DMS79 (cell line): Measurements from ENCODE around the gene SSR2.
A peak's percentile ranks its signal among the peaks of the same experiment; 100 is the strongest.

Experiments used
- DNase-seq: peaks from one replicate; lab custom pipeline; 2025; lab: John Stamatoyannopoulos, UW

Gene SSR2

DNA sequence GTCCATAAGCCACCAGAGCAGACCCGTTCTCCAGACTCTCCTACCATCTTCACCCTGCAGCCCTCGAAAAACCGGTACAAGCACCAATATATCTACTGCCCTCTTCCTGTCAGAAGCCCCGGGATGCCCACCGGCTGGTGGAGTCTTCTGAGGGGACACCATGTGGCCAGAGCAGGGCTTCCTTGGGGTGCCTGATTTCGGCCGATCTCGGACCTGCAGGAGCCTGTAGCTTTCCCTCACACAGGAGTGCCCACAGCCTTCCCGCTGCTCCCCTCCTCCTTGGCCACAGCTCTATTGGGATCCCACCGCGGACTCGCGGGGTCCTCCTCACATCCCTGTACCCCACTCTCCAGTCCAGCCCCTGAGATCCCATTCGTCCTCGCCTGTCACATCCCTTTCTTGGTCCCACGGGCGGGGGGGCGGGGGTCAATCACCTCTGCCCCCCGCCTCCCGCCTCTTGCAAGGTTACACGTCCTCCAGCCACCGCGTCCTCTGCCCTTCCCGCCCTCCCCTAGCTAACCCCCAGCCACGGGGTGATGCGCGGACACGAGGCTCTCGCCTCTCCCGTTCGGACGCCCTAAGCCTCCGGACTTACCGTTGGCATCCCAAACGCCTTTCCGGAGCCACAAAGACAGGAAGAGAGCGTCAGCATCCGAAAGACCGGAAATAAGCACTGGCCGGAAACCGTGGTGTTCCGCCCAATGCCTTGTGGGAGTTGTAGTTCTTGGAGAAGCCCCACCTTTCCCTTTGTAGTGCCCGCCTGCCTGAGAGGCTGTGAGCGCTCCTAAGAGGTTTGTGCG is at the start of gene SSR2:
Gene SSR2, minus strand, starts transcription at position 659 of the 800 bp plus-strand sequence. CDS start 784 bp downstream, outside the sequence.
- peak; percentile 83 for DNase-seq

DNA sequence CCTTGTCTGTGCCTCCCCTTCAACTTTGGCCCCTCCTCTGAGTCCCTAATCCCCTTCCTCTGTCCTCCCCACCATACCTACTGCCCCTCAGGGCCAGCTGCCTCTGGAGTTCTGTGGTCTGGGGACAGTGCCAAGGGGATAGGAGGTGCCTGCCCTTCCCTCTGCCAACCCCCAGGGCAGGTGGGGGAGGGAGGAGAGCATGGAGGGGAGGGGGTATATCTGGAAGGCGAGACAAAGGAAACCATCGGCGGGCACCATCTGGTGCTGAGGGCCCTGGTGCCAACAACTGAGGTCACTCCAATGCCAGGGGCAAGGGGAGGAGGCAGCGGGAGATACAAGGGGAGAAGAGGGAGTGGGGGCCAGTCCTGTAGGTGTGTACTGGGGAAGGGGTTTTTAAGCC is 49.8 kb upstream of the SSR2 start:
- DNase-seq = no peak

- no peak for DNase-seq
These were observed 49.0 kb upstream of the SSR2 start for GRCh38 chr1:156069490-156070455.

DNA sequence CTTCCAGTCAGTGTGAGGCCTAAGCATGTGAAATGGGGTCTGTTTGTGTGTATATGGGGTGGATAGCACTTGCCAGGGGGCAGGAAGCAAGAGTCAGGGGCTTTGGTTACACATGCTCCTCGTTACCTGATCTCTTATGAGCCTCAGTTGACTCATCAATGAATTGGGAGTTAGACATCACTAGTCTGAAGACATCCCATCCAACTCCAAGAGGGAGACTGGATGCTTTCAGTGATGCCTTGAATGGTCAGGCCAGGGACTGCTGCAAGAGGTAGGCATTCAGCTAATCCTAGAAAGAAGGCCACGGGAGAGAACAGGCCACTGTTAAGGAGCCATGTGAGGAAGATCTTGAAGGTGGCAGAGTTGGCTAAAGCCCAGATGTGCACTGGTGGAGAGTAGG is 46.5 kb upstream of the SSR2 start:
- no peak for DNase-seq

GRCh38 chr1:156065871-156066270 is 45.1 kb upstream of the SSR2 start:
- no peak for DNase-seq

DNA sequence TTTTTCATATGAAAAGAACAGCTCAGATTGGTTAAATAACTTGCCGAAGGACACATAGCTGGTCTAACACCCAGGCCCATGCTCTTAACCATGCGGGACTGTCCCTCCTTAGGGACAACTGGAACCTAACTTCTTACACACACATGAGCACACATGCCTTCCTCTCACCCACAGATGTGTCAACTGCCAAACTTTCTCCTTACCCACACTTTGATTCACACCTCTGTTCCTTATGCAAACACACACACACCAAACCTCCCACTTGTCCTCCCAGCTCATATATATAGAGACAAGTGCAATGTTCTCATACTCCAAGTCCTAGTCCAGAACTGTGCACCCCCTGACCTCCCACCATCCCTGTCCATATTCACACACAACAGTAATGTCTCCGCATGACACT is 44.5 kb upstream of the SSR2 start:
- no peak for DNase-seq

DNA sequence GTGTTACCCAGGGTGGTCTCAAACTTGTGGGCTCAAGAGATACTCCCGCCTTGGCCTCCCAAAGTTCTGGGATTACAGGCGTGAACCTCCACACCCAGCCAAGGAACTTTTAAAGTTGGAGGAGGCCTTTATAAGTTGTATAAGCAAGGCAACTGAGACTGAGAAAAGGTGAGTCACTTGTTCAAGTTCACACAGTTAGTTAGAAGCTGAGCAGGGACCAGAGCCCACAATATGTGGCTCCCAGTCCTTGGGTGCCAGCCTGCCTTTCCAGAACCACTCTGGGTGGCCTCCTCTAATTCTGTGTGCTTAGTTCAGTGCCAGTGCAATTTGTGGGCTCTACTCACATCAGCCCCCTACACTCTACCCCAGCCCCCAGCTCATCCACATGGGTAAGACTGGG is 43.9 kb upstream of the SSR2 start:
- DNase-seq = no peak

DNA sequence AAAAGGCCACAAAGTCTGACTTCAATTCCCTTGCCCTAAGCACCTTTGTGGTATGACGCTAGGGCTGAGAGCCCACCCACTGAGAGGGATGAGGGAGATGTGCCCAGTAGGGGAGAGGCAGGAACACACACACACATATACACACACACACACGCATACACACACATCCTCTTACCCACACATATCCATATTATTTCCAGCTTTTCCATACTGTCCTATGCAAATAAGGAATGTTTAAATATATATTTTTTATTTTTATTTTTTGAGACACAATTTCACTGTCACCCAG is 43.2 kb upstream of the SSR2 start:
- no peak for DNase-seq

DNA sequence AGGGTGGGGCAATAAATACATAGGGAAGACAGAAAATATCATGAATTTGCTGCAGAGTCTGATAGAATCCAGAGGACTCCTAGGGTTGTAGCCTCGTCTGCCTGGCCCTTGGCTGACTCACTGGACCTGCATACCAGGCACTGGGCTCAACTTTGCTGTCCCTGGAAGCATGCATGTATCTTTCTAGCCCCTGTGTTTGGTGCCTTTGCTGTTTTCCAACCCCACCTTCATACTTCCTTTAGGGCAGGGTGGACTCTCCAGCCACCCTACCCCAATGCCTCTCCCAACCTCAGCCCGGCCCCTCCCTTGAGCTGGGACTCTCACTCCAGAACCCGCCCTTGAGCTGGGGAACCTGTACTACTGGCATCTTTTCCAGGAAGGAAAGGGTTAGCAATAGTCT is 41.4 kb upstream of the SSR2 start:
- no peak for DNase-seq

DNA sequence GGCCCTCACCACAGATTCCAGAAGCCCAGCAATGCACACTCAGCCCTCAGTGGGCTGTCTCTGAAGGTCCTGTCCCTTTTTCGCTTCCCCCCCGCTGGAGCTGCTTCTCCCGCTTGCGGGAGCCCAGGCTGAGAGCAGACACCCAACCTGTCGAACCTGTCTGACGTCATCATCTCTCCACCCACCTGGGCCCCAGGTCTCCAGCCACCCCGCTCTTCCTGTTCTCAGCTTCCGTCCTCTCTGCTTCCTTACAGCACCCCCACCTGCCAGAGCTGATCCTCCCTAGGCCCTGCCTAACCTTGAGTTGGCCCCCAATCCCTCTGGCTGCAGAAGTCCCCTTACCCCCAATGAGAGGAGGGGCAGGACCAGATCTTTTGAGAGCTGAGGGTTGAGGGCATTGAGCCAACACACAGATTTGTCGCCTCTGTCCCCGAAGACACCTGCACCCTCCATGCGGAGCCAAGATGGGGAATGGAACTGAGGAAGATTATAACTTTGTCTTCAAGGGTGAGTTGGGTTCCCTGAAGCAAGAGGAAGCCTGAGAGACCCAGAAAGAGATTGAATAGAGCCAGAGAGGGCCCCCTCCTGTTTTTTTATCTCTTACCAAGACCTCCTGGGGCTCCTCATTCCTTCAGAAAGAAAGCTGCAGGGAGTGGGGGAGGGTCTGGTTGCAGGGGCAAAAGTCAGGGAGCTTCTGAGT is 40.3 kb upstream of the SSR2 start, which contains the start of gene RAB25:
Gene RAB25, plus strand, starts transcription at position 224 of the 700 bp plus-strand sequence. Its CDS starts 241 bp downstream, at position 465.
- peak; percentile 48 for DNase-seq

DNA sequence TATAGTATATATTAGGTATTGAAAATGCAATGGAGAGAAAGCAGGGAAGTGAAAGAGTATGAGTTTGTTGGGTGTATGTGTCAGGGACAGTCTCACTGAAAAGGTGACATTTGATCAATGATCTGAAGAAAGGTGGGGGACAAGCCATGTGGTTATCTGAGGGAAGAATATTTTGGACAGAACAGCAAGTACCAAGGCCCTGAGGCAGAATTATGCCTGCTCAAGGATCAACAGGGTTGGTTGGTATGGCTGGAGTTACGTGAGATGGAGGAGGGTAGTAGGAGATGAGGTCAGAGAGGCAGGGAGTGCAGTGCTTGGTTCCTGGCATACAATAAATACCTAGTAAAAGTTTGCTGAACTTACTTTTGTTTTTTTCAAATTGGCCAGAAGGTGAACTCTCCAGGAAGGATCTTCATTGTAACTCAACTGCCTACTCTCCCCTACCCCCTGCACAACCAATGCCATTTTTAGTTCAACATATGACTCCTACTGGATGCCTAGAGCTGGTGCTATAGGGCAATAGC is 35.6 kb upstream of the SSR2 start:
- DNase-seq = no peak

DNA sequence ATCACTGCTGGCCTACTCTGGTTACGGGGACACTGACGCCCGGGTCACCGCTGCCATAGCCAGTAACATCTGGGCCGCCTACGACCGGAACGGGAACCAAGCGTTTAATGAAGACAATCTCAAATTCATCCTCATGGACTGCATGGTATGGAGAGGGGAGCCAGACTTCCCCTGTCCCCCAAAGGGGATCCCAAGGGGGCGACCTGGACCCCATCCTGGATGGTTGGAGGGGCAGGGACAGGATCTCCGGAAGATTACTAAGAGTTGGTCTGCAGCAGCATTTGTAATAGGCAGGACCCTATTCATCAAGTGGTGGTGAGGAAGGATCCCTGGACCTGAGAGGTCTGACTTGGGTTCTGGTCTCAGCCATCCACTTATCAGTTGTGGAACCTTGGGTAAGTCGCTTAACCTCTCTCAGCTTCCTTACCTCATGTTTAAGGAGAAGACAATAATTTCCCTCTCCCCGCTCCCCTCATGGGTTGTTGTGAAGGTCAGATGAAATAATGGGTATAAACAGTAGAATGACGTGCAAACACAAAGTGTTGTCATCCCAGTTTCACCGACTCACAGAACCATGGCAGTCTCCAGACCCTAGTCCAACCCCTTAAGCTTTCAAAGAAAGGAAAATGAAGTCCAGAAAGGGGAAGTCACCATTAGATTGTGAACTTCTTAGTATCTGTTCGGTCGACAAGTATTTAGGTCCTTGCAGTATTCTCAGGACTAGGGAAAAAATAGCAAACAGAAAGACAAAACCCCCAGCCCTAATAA is 34.7 kb upstream of the SSR2 start:
- no peak for DNase-seq

DNA sequence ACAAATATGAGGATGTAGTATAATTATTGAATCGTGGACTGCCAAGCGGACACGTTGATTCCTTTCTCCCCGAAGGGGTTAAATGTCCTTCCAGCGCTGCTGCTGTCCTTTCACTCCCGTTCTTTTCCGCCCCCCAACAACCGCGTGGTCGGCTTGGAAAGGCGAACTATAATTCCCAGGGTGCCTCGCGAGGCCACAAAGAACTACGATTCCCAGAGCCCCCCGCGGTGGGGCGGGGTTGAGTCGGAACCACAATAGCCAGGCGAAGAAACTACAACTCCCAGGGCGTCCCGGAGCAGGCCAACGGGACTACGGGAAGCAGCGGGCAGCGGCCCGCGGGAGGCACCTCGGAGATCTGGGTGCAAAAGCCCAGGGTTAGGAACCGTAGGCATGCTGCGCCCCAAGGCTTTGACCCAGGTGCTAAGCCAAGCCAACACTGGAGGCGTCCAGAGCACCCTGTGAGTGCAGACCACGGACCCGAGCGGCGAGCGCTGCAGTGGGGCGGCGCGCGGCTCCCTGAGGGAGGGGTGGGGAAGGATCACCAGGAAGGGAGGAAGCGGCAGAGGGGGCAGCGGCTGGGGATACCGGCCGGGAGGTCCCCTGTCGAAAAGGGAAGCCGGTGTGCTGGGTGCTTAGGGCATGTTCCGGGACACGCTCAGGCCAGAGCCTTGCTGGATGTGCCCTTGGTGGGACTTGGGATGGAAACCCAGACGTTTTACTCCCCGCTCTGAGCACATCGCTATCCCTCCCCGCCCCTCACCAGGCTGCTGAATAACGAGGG is 33.9 kb upstream of the SSR2 start, which contains the start of gene LAMTOR2:
Gene LAMTOR2, plus strand, starts transcription at position 283 of the 781 bp plus-strand sequence. Its CDS starts 108 bp downstream, at position 391.
- peak; percentile 93 for DNase-seq

DNA sequence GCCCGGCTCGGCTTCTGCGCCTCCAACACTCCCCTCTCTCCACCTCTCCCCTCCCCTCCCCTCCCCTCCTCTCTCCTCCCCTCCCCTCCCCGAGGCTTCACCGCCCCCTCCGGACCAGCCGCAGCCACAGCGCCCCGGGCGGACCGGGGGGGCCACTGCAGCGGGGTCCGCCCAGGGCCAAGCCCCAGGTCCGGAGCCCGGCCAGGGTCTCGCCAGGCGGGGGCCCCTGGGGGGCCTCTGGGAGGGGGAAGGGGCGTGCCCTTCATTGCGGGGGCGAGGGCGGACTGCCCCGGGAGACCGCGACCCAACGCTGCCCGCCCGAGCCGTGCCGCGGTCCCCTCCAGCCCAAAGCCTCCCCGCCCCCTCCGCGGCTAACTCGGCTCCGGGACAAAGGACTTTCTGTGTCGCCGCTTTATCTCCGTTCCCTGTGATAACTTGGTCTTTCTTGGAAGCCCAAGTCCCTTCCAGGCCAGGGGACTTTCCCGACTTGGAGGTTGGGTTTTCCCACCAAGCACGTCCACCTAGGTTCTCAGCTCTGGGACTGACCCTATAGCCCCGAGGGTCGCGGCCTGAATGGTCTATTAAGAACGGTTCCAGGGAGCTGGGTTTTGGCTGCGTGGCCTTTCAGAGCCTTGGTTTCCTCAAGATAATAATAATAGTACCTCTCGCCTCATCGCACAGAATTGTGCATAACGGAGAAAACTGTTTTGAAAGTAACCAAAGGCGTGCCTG is 33.2 kb upstream of the SSR2 start, which contains the start of gene UBQLN4:
Gene UBQLN4, minus strand, starts transcription at position 31 of the 732 bp plus-strand sequence. CDS start 97 bp downstream, outside the sequence.
- peak; percentile 63 for DNase-seq

- no peak for DNase-seq
These were observed 32.4 kb upstream of the SSR2 start for GRCh38 chr1:156052862-156053767.

- DNase-seq = no peak
These were observed 30.4 kb upstream of the SSR2 start for GRCh38 chr1:156051011-156051725.

DNA sequence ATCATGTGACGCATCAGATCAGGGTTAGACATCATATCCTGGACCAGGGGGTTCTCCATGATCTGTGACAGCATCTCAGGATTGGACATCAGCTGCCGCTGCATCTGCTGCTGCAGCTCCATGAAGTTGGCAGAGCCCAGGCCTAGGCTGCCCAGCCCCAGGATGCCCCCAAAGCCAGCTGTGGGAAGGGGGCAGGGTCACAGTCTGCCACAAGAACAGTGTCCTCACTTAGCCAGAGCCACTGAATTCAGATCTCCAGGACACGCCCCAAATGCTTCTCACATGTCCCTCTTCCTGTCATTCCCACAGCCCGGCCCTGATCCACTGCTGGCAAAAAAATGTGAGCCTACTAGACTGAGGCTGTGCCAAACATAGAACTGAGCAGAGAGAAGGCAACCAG is 29.6 kb upstream of the SSR2 start:
- no peak for DNase-seq
